H1 (cell line): ENCODE results near the gene OCRL. TPM values are rescaled to one million over a fixed set of nuclear protein-coding genes. Genes with fewer than 3 reads are reported as not detected.

ENCODE experiments used
- CTCF ChIA-PET: fragments of 300-600 bp; sonication (Branson Sonifier 250); formaldehyde crosslinking; loops from one replicate; lab custom pipeline; 2021; ENCODE audit not compliant: partially characterized antibody; lab: Charles Lee
- POLR2A ChIA-PET: fragments of 300-600 bp; sonication (Branson Sonifier 250); formaldehyde crosslinking; loops from one replicate; lab custom pipeline; 2021; ENCODE audit warnings: inconsistent platforms; ENCODE audit not compliant: partially characterized antibody; lab: Charles Lee
- DNase-seq, 2 experiments: peaks; one replicate each; pipeline versions ENCODE4 v3.0.0 to v3.0.0-alpha.2; 2010 to 2022; ENCODE audit warnings: low spot score in 2 of 2, low read depth in 1 of 2, mixed read lengths in 1 of 2
- FAIRE-seq: peaks from 2 replicates; lab custom pipeline; 2011; peaks lifted over from hg19 to GRCh38; lab: Jason Lieb, UNC
- H2AFZ ChIP-seq: 2 replicates; pipeline ENCODE4 v1.8.1; 2012; ENCODE audit warnings: low read length, inconsistent platforms
- H2AK5ac ChIP-seq: 2 replicates; pipeline ENCODE4 v1.6.1; 2013; ENCODE audit warnings: low read depth, low read length
- H2BK120ac ChIP-seq: replicated peaks from 2 replicates; pipeline ENCODE3; 2013; ENCODE audit warnings: low read depth, low read length, inconsistent platforms
- H2BK12ac ChIP-seq: 2 replicates; pipeline ENCODE4 v1.6.1; 2013; ENCODE audit warnings: low read depth, low read length
- H2BK15ac ChIP-seq: 2 replicates; pipeline ENCODE4 v1.6.1; 2013; ENCODE audit warnings: low read length
- H2BK20ac ChIP-seq: 2 replicates; pipeline ENCODE4 v1.6.1; 2013; ENCODE audit warnings: low read length
- H2BK5ac ChIP-seq: 2 replicates; pipeline ENCODE4 v1.6.1; 2013; ENCODE audit warnings: low read depth, low read length
- H3K14ac ChIP-seq: 2 replicates; pipeline ENCODE4 v1.6.1; 2013; ENCODE audit warnings: inconsistent platforms; ENCODE audit not compliant: insufficient read length
- H3K18ac ChIP-seq: 2 replicates; pipeline ENCODE4 v1.6.1; 2013; ENCODE audit warnings: low read length; ENCODE audit errors: extremely low read depth
- H3K23ac ChIP-seq: 2 replicates; pipeline ENCODE4 v1.6.1; 2013; ENCODE audit warnings: inconsistent platforms; ENCODE audit not compliant: insufficient read length
- H3K23me2 ChIP-seq: 2 replicates; pipeline ENCODE4 v1.6.1; 2013; ENCODE audit warnings: low read depth, low read length
- H3K27ac ChIP-seq: 2 replicates; pipeline ENCODE4 v1.6.1; 2011; ENCODE audit warnings: low read depth, low read length, inconsistent platforms
- H3K27me3 ChIP-seq, 4 experiments: replicated peaks in 1 of 4; 1 replicate in 1 of 4; 2 replicates in 3 of 4; pipeline versions ENCODE4 v1.6.1 to v1.8.1; 2011 to 2013; ENCODE audit warnings: low read length in 3 of 4, mild to moderate bottlenecking in 3 of 4, inconsistent platforms in 2 of 4, mixed read lengths in 2 of 4, moderate library complexity in 1 of 4; ENCODE audit not compliant: control insufficient read depth in 3 of 4, insufficient read depth in 3 of 4; ENCODE audit errors: extremely low read depth in 1 of 4
- H3K36me3 ChIP-seq, 4 experiments: 2 replicates each; pipeline versions ENCODE4 v1.6.1 to v1.8.1; 2011 to 2013; ENCODE audit warnings: mild to moderate bottlenecking in 4 of 4, low read length in 3 of 4, moderate library complexity in 2 of 4, control low read depth in 1 of 4, inconsistent platforms in 1 of 4; ENCODE audit not compliant: insufficient read depth in 4 of 4, control insufficient read depth in 2 of 4
- H3K4ac ChIP-seq: replicated peaks from 2 replicates; pipeline ENCODE3; 2013; ENCODE audit warnings: low read length, low read depth, mixed read lengths, inconsistent platforms; ENCODE audit not compliant: insufficient read length
- H3K4me1 ChIP-seq, 4 experiments: replicated peaks in 1 of 4; 1 replicate in 1 of 4; 2 replicates in 3 of 4; pipeline versions ENCODE4 v1.6.1 to v1.8.1; 2011 to 2013; ENCODE audit warnings: low read length in 3 of 4, inconsistent platforms in 2 of 4, mixed read lengths in 1 of 4; ENCODE audit not compliant: insufficient read depth in 4 of 4, control insufficient read depth in 3 of 4
- H3K4me2 ChIP-seq, 2 experiments: 2 replicates each; pipeline versions ENCODE4 v1.6.1 to v1.8.1; 2011 to 2013; ENCODE audit warnings: low read depth in 2 of 2, low read length in 2 of 2, control low read depth in 1 of 2, inconsistent platforms in 1 of 2, mild to moderate bottlenecking in 1 of 2; ENCODE audit not compliant: insufficient read depth in 1 of 2
- H3K4me3 ChIP-seq, 4 experiments: fragments of 200-600, 300-600 bp in 1 of 4; sonication (generic), shearing (Covaris generic), sonication (Bioruptor Twin) in 1 of 4; 2 replicates each; pipeline versions ENCODE4 v1.5.1 to v1.8.1; 2011 to 2016; ENCODE audit warnings: low read length in 4 of 4, low read depth in 3 of 4, control low read depth in 2 of 4, inconsistent platforms in 2 of 4, mild to moderate bottlenecking in 2 of 4, mixed read lengths in 1 of 4, moderate library complexity in 1 of 4; ENCODE audit not compliant: insufficient read depth in 2 of 4; ENCODE audit errors: extremely low read depth in 1 of 4
- H3K56ac ChIP-seq: replicated peaks from 2 replicates; pipeline ENCODE3; 2013; ENCODE audit warnings: low read depth, mild to moderate bottlenecking, mixed read lengths, low read length, inconsistent platforms; ENCODE audit not compliant: insufficient read length
- H3K79me1 ChIP-seq: 2 replicates; pipeline ENCODE4 v1.6.1; 2013; ENCODE audit warnings: low read depth, low read length, control low read depth
- H3K79me2 ChIP-seq, 2 experiments: 2 replicates each; pipeline versions ENCODE4 v1.6.1 to v1.8.1; 2012 to 2013; ENCODE audit warnings: low read length in 2 of 2, mild to moderate bottlenecking in 2 of 2, inconsistent platforms in 1 of 2; ENCODE audit not compliant: insufficient read depth in 2 of 2, control insufficient read depth in 1 of 2
- H3K9ac ChIP-seq, 4 experiments: replicated peaks in 1 of 4; 1 replicate in 1 of 4; 2 replicates in 3 of 4; pipeline versions ENCODE4 v1.6.1 to v1.8.1; 2011 to 2013; ENCODE audit warnings: low read depth in 3 of 4, low read length in 3 of 4, control low read depth in 2 of 4, mild to moderate bottlenecking in 2 of 4, moderate library complexity in 2 of 4, inconsistent platforms in 1 of 4; ENCODE audit errors: extremely low read depth in 1 of 4
- H3K9me3 ChIP-seq, 2 experiments: 2 replicates each; pipeline versions ENCODE4 v1.6.1 to v1.8.1; 2012 to 2013; ENCODE audit warnings: mild to moderate bottlenecking in 2 of 2, moderate library complexity in 2 of 2, control low read depth in 1 of 2, inconsistent platforms in 1 of 2, low read depth in 1 of 2, low read length in 1 of 2, mixed read lengths in 1 of 2; ENCODE audit not compliant: insufficient read depth in 2 of 2
- H4K20me1 ChIP-seq, 2 experiments: replicated peaks in 1 of 2; 2 replicates each; pipeline versions ENCODE3 to v1.8.1; 2011 to 2013; ENCODE audit warnings: inconsistent platforms in 2 of 2, low read length in 2 of 2, mild to moderate bottlenecking in 1 of 2; ENCODE audit not compliant: insufficient read depth in 2 of 2, control insufficient read depth in 1 of 2
- H4K5ac ChIP-seq: 2 replicates; pipeline ENCODE4 v1.6.1; 2013; ENCODE audit warnings: low read length, low read depth, mixed read lengths, inconsistent platforms; ENCODE audit not compliant: insufficient read length
- H4K8ac ChIP-seq: 2 replicates; pipeline ENCODE4 v1.8.0; 2013; ENCODE audit warnings: mild to moderate bottlenecking, moderate library complexity, low read length, inconsistent platforms; ENCODE audit not compliant: insufficient read depth; ENCODE audit errors: extremely low read depth
- H4K91ac ChIP-seq: replicated peaks from 2 replicates; pipeline ENCODE3; 2013; ENCODE audit warnings: low read length, mixed read lengths, inconsistent platforms; ENCODE audit not compliant: insufficient read length
- KDM5A ChIP-seq: fragments of 200-600 bp; IDR thresholded peaks from 2 replicates; pipeline ENCODE4 v1.7.1; 2012; ENCODE audit warnings: mild to moderate bottlenecking, low read length, inconsistent platforms, mixed read lengths
- SIRT6 ChIP-seq: IDR thresholded peaks from one replicate; pipeline ENCODE4 v1.7.1; 2012; ENCODE audit warnings: low read length, inconsistent platforms
- TCF12 ChIP-seq: IDR thresholded peaks from 2 replicates; pipeline ENCODE4 v1.6.1; 2011; ENCODE audit warnings: low read depth, mild to moderate bottlenecking, low read length
- TEAD4 ChIP-seq: IDR thresholded peaks from 2 replicates; pipeline ENCODE4 v1.6.1; 2012; ENCODE audit warnings: low read depth, low read length, inconsistent platforms, mixed read lengths
- WGBS, 2 experiments: shearing (Covaris generic) in 1 of 2; methylation state at CpG; one replicate each; pipeline versions ENCODE4 v1.1.6 to v1.1.7; 2013 to 2015; ENCODE audit warnings: low lambda C conversion rate in 2 of 2, mixed read lengths in 2 of 2, inconsistent platforms in 1 of 2, low coverage in 1 of 2, missing lambda C conversion rate in 1 of 2; ENCODE audit not compliant: insufficient replicate concordance in 2 of 2, insufficient coverage in 1 of 2, insufficient read length in 1 of 2; ENCODE audit errors: extremely low coverage in 1 of 2, missing lambda C conversion rate in 1 of 2; 5-methylcytosine and 5-hydroxymethylcytosine counted together
- polyA plus RNA-seq, 7 experiments: library from polyadenylated mRNA; depleted of rRNA in 3 of 7; stranded (reverse) in 5 of 7; unstranded in 2 of 7; fragments of >200 nt in 5 of 7; fragments of 200-250 nt in 2 of 7; gene quantifications; 1 replicate in 5 of 7; 2 replicates in 1 of 7; 4 replicates in 1 of 7; pipeline versions ENCODE4 v1.2.1 to v1.2.3, GENCODE V29; 2011 to 2013; ENCODE audit warnings: missing spikeins in 2 of 7, mixed read lengths in 2 of 7
- total RNA-seq: library from RNA; stranded (reverse); fragmentation: NEBNext Ultra II Directional; extraction: Animal tissue kit (Norgen Biotek cat#: 25700); gene quantifications from 2 replicates; pipeline ENCODE4 v1.2.1, GENCODE V29; 2021

The OCRL gene
- total and polyA plus RNA-seq, 2 of the 8 experiments (the other 6 are each of a cell fraction or from before 2014, with no cell fraction given): 12.7 to 15.1 TPM

DNA sequence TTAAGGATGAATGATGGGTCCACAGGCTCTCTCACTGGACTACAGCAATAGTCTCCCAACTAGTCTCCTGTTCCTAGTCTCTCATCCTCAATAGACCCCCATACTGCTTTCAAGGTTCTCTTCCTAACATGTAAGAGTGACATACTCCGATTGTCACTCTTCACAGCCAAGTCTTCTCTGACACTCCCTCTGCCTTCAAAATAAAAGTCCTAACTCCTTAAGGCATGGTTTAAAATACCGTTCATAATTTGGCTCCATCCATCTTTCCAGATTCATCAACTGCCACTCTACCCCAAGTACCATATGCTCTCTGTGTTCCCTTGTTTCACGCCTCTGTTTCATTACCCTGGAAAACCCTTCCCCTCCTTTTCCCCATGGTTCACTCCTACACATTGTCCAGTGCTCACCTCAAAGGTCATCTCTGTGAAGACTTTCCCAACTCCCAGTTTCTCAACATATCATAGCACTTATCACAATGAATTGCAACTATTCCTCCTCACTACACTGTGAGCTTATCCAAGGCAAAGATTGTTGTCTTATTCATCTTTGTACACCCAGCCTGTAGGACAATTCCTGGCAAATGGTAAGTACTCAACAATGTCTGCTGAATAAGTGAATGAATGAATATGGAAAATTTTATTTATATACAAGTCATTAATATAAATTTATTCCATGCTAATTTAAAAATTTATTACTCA lies 42.8 kb upstream of the OCRL start:
- H2AFZ ChIP-seq: no peak overlapping the region
- H3K14ac ChIP-seq: no peak overlapping the region
- no peak overlapping the region for H2BK20ac ChIP-seq
- H2BK120ac ChIP-seq: no peak overlapping the region
- H2BK12ac ChIP-seq: no peak overlapping the region
- no peaks in the 10 kb centered on the region for H3K23me2 ChIP-seq
- H4K20me1 ChIP-seq: no peaks in the 10 kb centered on the region
- no peak overlapping the region for H3K4me2 ChIP-seq
- 78% methylated on average over 3 of the region's 3 CpGs; no CpG with 5 or more reads in 1 of the 2 experiments for WGBS, 2 experiments
- no peak overlapping the region for H3K27ac ChIP-seq
- FAIRE-seq: no peak
- H3K23ac ChIP-seq: no peak overlapping the region
- peaks cover 4 to 51% (median 14%) of the 10 kb centered on the region in 4 experiments for H3K36me3 ChIP-seq
- H3K56ac ChIP-seq: no peak overlapping the region
- ChIA-PET CTCF (no interaction called here), POLR2A (no interaction called here)
- no peaks in the 10 kb centered on the region for H3K79me1 ChIP-seq
- no peak overlapping the region for H2AK5ac ChIP-seq
- no peak overlapping the region for H3K18ac ChIP-seq
- H4K8ac ChIP-seq: no peak overlapping the region
- no peak overlapping the region for H2BK5ac ChIP-seq
- H3K27me3 ChIP-seq: no peaks in the 10 kb centered on the region
- H3K79me2 ChIP-seq: no peaks in the 10 kb centered on the region
- no peaks in the 10 kb centered on the region for H3K4me1 ChIP-seq
- no peak for TF ChIP-seq TCF12
- TF ChIP-seq SIRT6: no peak
- TF ChIP-seq KDM5A: no peak
- TF ChIP-seq TEAD4: no peak
- no peak overlapping the region for H2BK15ac ChIP-seq
- no peak for DNase-seq
- no peak overlapping the region for H3K4me3 ChIP-seq
- no peak overlapping the region for H4K91ac ChIP-seq
- H3K9me3 ChIP-seq: no peaks in the 10 kb centered on the region
- no peak overlapping the region for H4K5ac ChIP-seq
- no peak overlapping the region for H3K4ac ChIP-seq
- no peak overlapping the region for H3K9ac ChIP-seq
